Caco-2 (cell line): ENCODE data around the gene SGMS1. TPM values are rescaled to one million over a fixed set of nuclear protein-coding genes. Genes with fewer than 3 reads are reported as not detected.

ENCODE experiments used
- BruUV-seq: library from RNA; stranded (reverse); fragments of 400-500 nt; replicated peaks from 2 replicates; lab custom pipeline; 2021; lab: Mats Ljungman, UMichigan
- CTCF ChIA-PET: fragments of 300-600 bp; sonication (Branson Sonifier 250); formaldehyde crosslinking; loops from one replicate; lab custom pipeline; 2022; ENCODE audit warnings: antibody characterized with exemption; lab: Charles Lee
- POLR2A ChIA-PET: fragments of 300-600 bp; sonication (Branson Sonifier 250); formaldehyde crosslinking; loops from one replicate; lab custom pipeline; 2022; ENCODE audit warnings: antibody characterized with exemption; lab: Charles Lee
- DNase-seq, 2 experiments: peaks; one replicate each; pipeline versions ENCODE4 v3.0.0 to v3.0.0-alpha.2; 2020 to 2022
- H3K27me3 ChIP-seq: replicated peaks from 2 replicates; pipeline ENCODE4 v1.6.0; 2011; ENCODE audit warnings: low read length; ENCODE audit not compliant: control insufficient read depth, insufficient read depth
- H3K36me3 ChIP-seq: 2 replicates; pipeline ENCODE4 v1.5.1; 2011; ENCODE audit warnings: low read length; ENCODE audit not compliant: control insufficient read depth, insufficient read depth
- H3K4me1 ChIP-seq: fragments of 250-450 bp; sonication (Bioruptor Pico); 2 replicates; pipeline ENCODE4 v1.5.1; 2020; ENCODE audit warnings: mild to moderate bottlenecking
- H3K4me3 ChIP-seq: 2 replicates; pipeline ENCODE4 v1.5.1; 2011; ENCODE audit warnings: low read depth, mild to moderate bottlenecking, control low read depth, low read length
- H3K9me3 ChIP-seq: fragments of 250-450 bp; sonication (Bioruptor Pico); 2 replicates; pipeline ENCODE4 v1.5.1; 2020; ENCODE audit warnings: mild to moderate bottlenecking, moderate library complexity
- H3K27ac Mint-ChIP-seq: one replicate; pipeline ENCODE4 v1.8.0; 2022; ENCODE audit warnings: mixed read lengths; ENCODE audit not compliant: unreplicated experiment
- H3K27me3 Mint-ChIP-seq: one replicate; pipeline ENCODE4 v1.8.0; 2022; ENCODE audit warnings: mixed read lengths; ENCODE audit not compliant: insufficient read depth, unreplicated experiment
- H3K36me3 Mint-ChIP-seq: one replicate; pipeline ENCODE4 v1.8.0; 2022; ENCODE audit warnings: mild to moderate bottlenecking, mixed read lengths; ENCODE audit not compliant: insufficient read depth, unreplicated experiment
- H3K4me1 Mint-ChIP-seq: one replicate; pipeline ENCODE4 v1.8.0; 2022; ENCODE audit warnings: low read depth, mixed read lengths; ENCODE audit not compliant: unreplicated experiment
- H3K4me3 Mint-ChIP-seq: one replicate; pipeline ENCODE4 v1.8.0; 2022; ENCODE audit warnings: mild to moderate bottlenecking, moderate library complexity, mixed read lengths; ENCODE audit not compliant: unreplicated experiment
- H3K9me3 Mint-ChIP-seq: one replicate; pipeline ENCODE4 v1.8.0; 2022; ENCODE audit warnings: mixed read lengths; ENCODE audit not compliant: unreplicated experiment
- CTCF ChIP-seq, 2 experiments: fragments of 200-600 bp in 1 of 2; IDR thresholded peaks; 1 replicate in 1 of 2; 2 replicates in 1 of 2; pipeline versions ENCODE4 v1.5.1 to v1.8.0; 2011 to 2022; ENCODE audit warnings: antibody characterized with exemption in 1 of 2, control low read depth in 1 of 2, inconsistent platforms in 1 of 2, low read depth in 1 of 2, low read length in 1 of 2, mild to moderate bottlenecking in 1 of 2, moderate library complexity in 1 of 2; ENCODE audit not compliant: insufficient read depth in 1 of 2, severe bottlenecking in 1 of 2, unreplicated experiment in 1 of 2
- intact Hi-C: fragments of 100-400 bp; cut with micrococcal nuclease; formaldehyde crosslinking; loops from one replicate; pipeline ENCODE4 v1.10.0; 2022; ENCODE audit not compliant: unreplicated experiment
- total RNA-seq: library from RNA; stranded (reverse); gene quantifications from 2 replicates; pipeline ENCODE4 v1.2.3, GENCODE V29; 2022

SGMS1 gene
- total RNA-seq, 1 experiment from 2014 or later, result 30.5 TPM

GRCh38 chr10:50635286-50635685 is 11.5 kb upstream of the SGMS1 start:
- Mint-ChIP-seq H3K27ac (no peak overlapping the region), H3K27me3 (no peaks in the 10 kb centered on the region), H3K4me3 (no peak overlapping the region), H3K36me3 (no peaks in the 10 kb centered on the region), H3K4me1 (no peaks in the 10 kb centered on the region), H3K9me3 (no peaks in the 10 kb centered on the region)
- no peak for TF ChIP-seq CTCF (IDR thresholded peaks at IDR 0.05; ENCODE audit: insufficient read depth in 1 of 2, low read depth in 1 of 2, low read length in 1 of 2, severe bottlenecking in 1 of 2, unreplicated experiment in 1 of 2)
- intact Hi-C loops, result no loop called here
- no peaks in the 10 kb centered on the region for H3K4me1 ChIP-seq
- BruUV-seq, result no TSS peak
- H3K27me3 ChIP-seq, result no peaks in the 10 kb centered on the region
- H3K36me3 ChIP-seq, result no peaks in the 10 kb centered on the region
- no peak overlapping the region for H3K4me3 ChIP-seq
- ChIA-PET POLR2A (interaction anchor here (0.6 kb wide), 1 partner anchor 25 kb away, joined by 4 read pairs; no protein-coding TSS in a partner anchor), CTCF (no interaction called here)
- H3K9me3 ChIP-seq, result no peaks in the 10 kb centered on the region
- DNase-seq, result no peak

GRCh38 chr10:50634479-50634878 is 10.7 kb upstream of the SGMS1 start:
- H3K4me3 ChIP-seq, result no peak overlapping the region
- POLR2A ChIA-PET, result no interaction called here
- no TSS peak for BruUV-seq
- H3K27me3 ChIP-seq, result no peaks in the 10 kb centered on the region
- H3K4me1 Mint-ChIP-seq, result no peaks in the 10 kb centered on the region
- CTCF ChIA-PET, result no interaction called here
- no peaks in the 10 kb centered on the region for H3K36me3 Mint-ChIP-seq
- no peak for DNase-seq
- intact Hi-C loops, result no loop called here
- TF ChIP-seq CTCF (IDR thresholded peaks at IDR 0.05; ENCODE audit: insufficient read depth in 1 of 2, low read depth in 1 of 2, low read length in 1 of 2, severe bottlenecking in 1 of 2, unreplicated experiment in 1 of 2), result no peak
- no peaks in the 10 kb centered on the region for H3K27me3 Mint-ChIP-seq
- H3K4me1 ChIP-seq, result no peaks in the 10 kb centered on the region
- no peaks in the 10 kb centered on the region for H3K36me3 ChIP-seq
- no peaks in the 10 kb centered on the region for H3K9me3 ChIP-seq
- no peaks in the 10 kb centered on the region for H3K9me3 Mint-ChIP-seq
- no peak overlapping the region for H3K27ac Mint-ChIP-seq
- H3K4me3 Mint-ChIP-seq, result no peak overlapping the region

- Mint-ChIP-seq H3K27me3 (no peaks in the 10 kb centered on the region), H3K9me3 (no peaks in the 10 kb centered on the region), H3K4me3 (no peak overlapping the region), H3K36me3 (no peaks in the 10 kb centered on the region), H3K4me1 (no peaks in the 10 kb centered on the region), H3K27ac (no peak overlapping the region)
- TF ChIP-seq CTCF (IDR thresholded peaks at IDR 0.05; ENCODE audit: insufficient read depth in 1 of 2, low read depth in 1 of 2, low read length in 1 of 2, severe bottlenecking in 1 of 2, unreplicated experiment in 1 of 2), result no peak
- ChIA-PET POLR2A (no interaction called here), CTCF (no interaction called here)
- H3K27me3 ChIP-seq, result no peaks in the 10 kb centered on the region
- H3K36me3 ChIP-seq, result no peaks in the 10 kb centered on the region
- no peak overlapping the region for H3K4me3 ChIP-seq
- intact Hi-C loops, result no loop called here
- 0 out of 2 replicates have a peak, but pooled peaks cover 2% of the 10 kb centered on the region for H3K4me1 ChIP-seq
- DNase-seq, result no peak
- H3K9me3 ChIP-seq, result no peaks in the 10 kb centered on the region
- BruUV-seq, result no TSS peak
Measured at GRCh38 chr10:50631052-50631451, 7.3 kb upstream of the SGMS1 start.
